Caco-2 (cell line): ENCODE results near the gene NLRP6. TPM values are rescaled to one million over a fixed set of nuclear protein-coding genes. Genes with fewer than 3 reads are reported as not detected.
"Not testable (repeated sequence)": the region's sequence is repeated elsewhere in the genome, so short reads cannot be mapped to it uniquely, and the experiment has no call there.

Experiments
- BruUV-seq: library from RNA; stranded (reverse); fragments of 400-500 nt; replicated peaks from 2 replicates; lab custom pipeline; 2021; lab: Mats Ljungman, UMichigan
- CTCF ChIA-PET: fragments of 300-600 bp; sonication (Branson Sonifier 250); formaldehyde crosslinking; loops from one replicate; lab custom pipeline; 2022; ENCODE audit warnings: antibody characterized with exemption; lab: Charles Lee
- POLR2A ChIA-PET: fragments of 300-600 bp; sonication (Branson Sonifier 250); formaldehyde crosslinking; loops from one replicate; lab custom pipeline; 2022; ENCODE audit warnings: antibody characterized with exemption; lab: Charles Lee
- DNase-seq, 2 experiments: peaks; one replicate each; pipeline versions ENCODE4 v3.0.0 to v3.0.0-alpha.2; 2020 to 2022
- H3K27me3 ChIP-seq: replicated peaks from 2 replicates; pipeline ENCODE4 v1.6.0; 2011; ENCODE audit warnings: low read length; ENCODE audit not compliant: control insufficient read depth, insufficient read depth
- H3K36me3 ChIP-seq: 2 replicates; pipeline ENCODE4 v1.5.1; 2011; ENCODE audit warnings: low read length; ENCODE audit not compliant: control insufficient read depth, insufficient read depth
- H3K4me1 ChIP-seq: fragments of 250-450 bp; sonication (Bioruptor Pico); 2 replicates; pipeline ENCODE4 v1.5.1; 2020; ENCODE audit warnings: mild to moderate bottlenecking
- H3K4me3 ChIP-seq: 2 replicates; pipeline ENCODE4 v1.5.1; 2011; ENCODE audit warnings: low read depth, mild to moderate bottlenecking, control low read depth, low read length
- H3K9me3 ChIP-seq: fragments of 250-450 bp; sonication (Bioruptor Pico); 2 replicates; pipeline ENCODE4 v1.5.1; 2020; ENCODE audit warnings: mild to moderate bottlenecking, moderate library complexity
- H3K27ac Mint-ChIP-seq: one replicate; pipeline ENCODE4 v1.8.0; 2022; ENCODE audit warnings: mixed read lengths; ENCODE audit not compliant: unreplicated experiment
- H3K27me3 Mint-ChIP-seq: one replicate; pipeline ENCODE4 v1.8.0; 2022; ENCODE audit warnings: mixed read lengths; ENCODE audit not compliant: insufficient read depth, unreplicated experiment
- H3K36me3 Mint-ChIP-seq: one replicate; pipeline ENCODE4 v1.8.0; 2022; ENCODE audit warnings: mild to moderate bottlenecking, mixed read lengths; ENCODE audit not compliant: insufficient read depth, unreplicated experiment
- H3K4me1 Mint-ChIP-seq: one replicate; pipeline ENCODE4 v1.8.0; 2022; ENCODE audit warnings: low read depth, mixed read lengths; ENCODE audit not compliant: unreplicated experiment
- H3K4me3 Mint-ChIP-seq: one replicate; pipeline ENCODE4 v1.8.0; 2022; ENCODE audit warnings: mild to moderate bottlenecking, moderate library complexity, mixed read lengths; ENCODE audit not compliant: unreplicated experiment
- H3K9me3 Mint-ChIP-seq: one replicate; pipeline ENCODE4 v1.8.0; 2022; ENCODE audit warnings: mixed read lengths; ENCODE audit not compliant: unreplicated experiment
- intact Hi-C: fragments of 100-400 bp; cut with micrococcal nuclease; formaldehyde crosslinking; loops from one replicate; pipeline ENCODE4 v1.10.0; 2022; ENCODE audit not compliant: unreplicated experiment
- total RNA-seq: library from RNA; stranded (reverse); gene quantifications from 2 replicates; pipeline ENCODE4 v1.2.3, GENCODE V29; 2022
- TF ChIP-seq, protein P1 (sequence below), 2 experiments: fragments of 200-600 bp in 1 of 2; IDR thresholded peaks; 1 replicate in 1 of 2; 2 replicates in 1 of 2; pipeline versions ENCODE4 v1.5.1 to v1.8.0; 2011 to 2022; ENCODE audit warnings: antibody characterized with exemption in 1 of 2, control low read depth in 1 of 2, inconsistent platforms in 1 of 2, low read depth in 1 of 2, low read length in 1 of 2, mild to moderate bottlenecking in 1 of 2, moderate library complexity in 1 of 2; ENCODE audit not compliant: insufficient read depth in 1 of 2, severe bottlenecking in 1 of 2, unreplicated experiment in 1 of 2

Gene NLRP6
- total RNA-seq, 1 experiment from 2014 or later = not detected

- H3K9me3 Mint-ChIP-seq, H3K27me3 ChIP-seq, H3K36me3 Mint-ChIP-seq, H3K9me3 ChIP-seq, BruUV-seq, H3K27me3 Mint-ChIP-seq, POLR2A ChIA-PET, H3K36me3 ChIP-seq, H3K4me3 ChIP-seq, DNase-seq: not testable (repeated sequence)
- Mint-ChIP-seq H3K27ac (peak overlapping the region; percentile 40), H3K4me1 (peaks cover 28% of the 10 kb centered on the region), H3K4me3 (peak overlapping the region; percentile 57)
- intact Hi-C loops = loop anchor here (5.0 kb wide), 1 partner anchor 47 kb away; no protein-coding TSS in a partner anchor
- H3K4me1 ChIP-seq = peaks cover 39% of the 10 kb centered on the region
- CTCF ChIA-PET = interaction anchor here (0.6 to 1.5 kb wide), 3 partner anchors 53 to 81 kb away, joined by 3 read pairs; no protein-coding TSS in a partner anchor
Observed at GRCh38 chr11:309979-310572, 31.9 kb downstream of the NLRP6 start.

- H3K36me3 Mint-ChIP-seq, H3K27me3 Mint-ChIP-seq, BruUV-seq, H3K36me3 ChIP-seq, DNase-seq, H3K9me3 ChIP-seq, H3K9me3 Mint-ChIP-seq, H3K4me3 ChIP-seq, H3K27ac Mint-ChIP-seq, POLR2A ChIA-PET, intact Hi-C loops, CTCF ChIA-PET, H3K27me3 ChIP-seq: not testable (repeated sequence)
- peaks cover 28% of the 10 kb centered on the region for H3K4me1 ChIP-seq
- H3K4me3 Mint-ChIP-seq = peak overlapping the region; percentile 43
- peaks cover 18% of the 10 kb centered on the region for H3K4me1 Mint-ChIP-seq
Observed at GRCh38 chr11:311013-311748, 33.0 kb downstream of the NLRP6 start.

DNA sequence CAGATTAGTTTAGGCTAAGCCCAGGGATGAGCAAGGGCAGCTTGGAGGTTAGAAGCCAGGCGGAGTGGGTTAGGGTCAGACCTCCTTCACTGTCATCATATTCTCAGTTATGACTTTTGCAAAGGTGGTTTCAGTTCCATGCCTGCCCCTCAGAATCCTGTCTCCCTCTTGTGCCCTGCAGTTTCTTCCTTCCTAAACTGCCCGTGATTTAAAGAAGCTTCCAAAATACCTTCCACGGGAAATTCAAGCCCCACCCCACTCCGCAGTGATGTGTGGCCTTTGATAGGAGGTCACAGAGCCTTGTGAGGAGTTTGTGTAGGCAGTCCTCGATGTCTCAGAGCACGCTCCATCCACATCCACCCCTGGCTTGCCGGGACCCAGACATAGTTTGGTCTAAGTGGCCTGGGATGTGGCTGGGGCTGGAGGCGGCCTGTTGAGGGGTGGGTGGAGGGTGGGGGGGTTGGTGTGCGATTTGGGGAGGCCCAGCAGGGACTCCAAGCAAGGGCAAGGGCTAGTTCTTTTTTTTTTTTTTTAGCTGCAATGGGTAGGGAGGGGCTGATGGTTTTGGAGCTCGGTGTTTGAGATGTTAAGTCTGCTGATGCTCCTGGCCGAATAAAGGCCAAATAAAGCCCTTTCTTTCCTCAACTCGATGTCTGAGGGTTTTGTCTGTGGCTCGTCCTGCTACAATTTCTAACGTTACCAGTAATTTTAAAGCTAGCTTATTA is 34.0 kb downstream of the NLRP6 start:
- intact Hi-C loops = no loop called here
- ChIA-PET POLR2A (no interaction called here), CTCF (interaction anchor here (1.2 kb wide), 1 partner anchor 17 kb away, joined by 3 read pairs; no protein-coding TSS in a partner anchor)
- Mint-ChIP-seq H3K4me3 (peak overlapping the region; percentile 43), H3K9me3 (no peaks in the 10 kb centered on the region), H3K27me3 (no peaks in the 10 kb centered on the region), H3K27ac (no peak overlapping the region), H3K36me3 (no peaks in the 10 kb centered on the region), H3K4me1 (peaks cover 18% of the 10 kb centered on the region)
- TF ChIP-seq, protein P1, sequence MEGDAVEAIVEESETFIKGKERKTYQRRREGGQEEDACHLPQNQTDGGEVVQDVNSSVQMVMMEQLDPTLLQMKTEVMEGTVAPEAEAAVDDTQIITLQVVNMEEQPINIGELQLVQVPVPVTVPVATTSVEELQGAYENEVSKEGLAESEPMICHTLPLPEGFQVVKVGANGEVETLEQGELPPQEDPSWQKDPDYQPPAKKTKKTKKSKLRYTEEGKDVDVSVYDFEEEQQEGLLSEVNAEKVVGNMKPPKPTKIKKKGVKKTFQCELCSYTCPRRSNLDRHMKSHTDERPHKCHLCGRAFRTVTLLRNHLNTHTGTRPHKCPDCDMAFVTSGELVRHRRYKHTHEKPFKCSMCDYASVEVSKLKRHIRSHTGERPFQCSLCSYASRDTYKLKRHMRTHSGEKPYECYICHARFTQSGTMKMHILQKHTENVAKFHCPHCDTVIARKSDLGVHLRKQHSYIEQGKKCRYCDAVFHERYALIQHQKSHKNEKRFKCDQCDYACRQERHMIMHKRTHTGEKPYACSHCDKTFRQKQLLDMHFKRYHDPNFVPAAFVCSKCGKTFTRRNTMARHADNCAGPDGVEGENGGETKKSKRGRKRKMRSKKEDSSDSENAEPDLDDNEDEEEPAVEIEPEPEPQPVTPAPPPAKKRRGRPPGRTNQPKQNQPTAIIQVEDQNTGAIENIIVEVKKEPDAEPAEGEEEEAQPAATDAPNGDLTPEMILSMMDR (IDR thresholded peaks at IDR 0.05; ENCODE audit: insufficient read depth in 1 of 2, low read depth in 1 of 2, low read length in 1 of 2, severe bottlenecking in 1 of 2, unreplicated experiment in 1 of 2) = no peak
- H3K27me3 ChIP-seq = no peaks in the 10 kb centered on the region
- no peaks in the 10 kb centered on the region for H3K36me3 ChIP-seq
- no peak for DNase-seq
- no TSS peak for BruUV-seq
- H3K4me3 ChIP-seq = no peak overlapping the region
- peaks cover 21% of the 10 kb centered on the region for H3K4me1 ChIP-seq
- H3K9me3 ChIP-seq = no peaks in the 10 kb centered on the region
